AG10803 (cell line): ENCODE results near the gene KATNAL1.
A peak's percentile ranks its signal among the peaks of the same experiment; 100 is the strongest.

Source experiments
- DNase-seq: peaks from one replicate; pipeline ENCODE4 v3.0.0; 2010; ENCODE audit warnings: low read depth
- H3K4me3 ChIP-seq: 2 replicates; pipeline ENCODE4 v1.5.1; 2011; ENCODE audit warnings: mild to moderate bottlenecking, low read length, control low read depth
- CTCF ChIP-seq: conservative IDR thresholded peaks from 2 replicates; pipeline ENCODE4 v1.5.1; 2011; ENCODE audit warnings: mild to moderate bottlenecking, low read length, control low read depth, inconsistent platforms

Gene KATNAL1

GRCh38 chr13:30307194-30307970 is at the start of gene KATNAL1:
TSS of gene KATNAL1 (minus strand) at chr13:30307551. CDS start at chr13:30283777, 23,774 bp downstream.
- TF ChIP-seq CTCF = no peak
- H3K4me3 ChIP-seq = peak within 1 kb of the TSS; percentile 84
- DNase-seq = peak; percentile 64

- H3K4me3 ChIP-seq = no peak overlapping the region
- no peak for DNase-seq
- no peak for TF ChIP-seq CTCF
These were observed 48.5 kb upstream of the KATNAL1 start for GRCh38 chr13:30355839-30356238.

GRCh38 chr13:30355384-30355699 is 48.0 kb upstream of the KATNAL1 start:
- no peak for TF ChIP-seq CTCF
- DNase-seq = no peak
- no peak overlapping the region for H3K4me3 ChIP-seq

GRCh38 chr13:30354493-30355383 is 47.4 kb upstream of the KATNAL1 start:
- H3K4me3 ChIP-seq = no peak overlapping the region
- TF ChIP-seq CTCF = no peak
- DNase-seq = no peak

- DNase-seq = no peak
- no peak overlapping the region for H3K4me3 ChIP-seq
These were observed 46.3 kb upstream of the KATNAL1 start for GRCh38 chr13:30353471-30354215.

GRCh38 chr13:30353060-30353459 is 45.7 kb upstream of the KATNAL1 start:
- no peak for DNase-seq
- no peak for TF ChIP-seq CTCF

More at GRCh38 chr13:30353471-30354215, 46.3 kb upstream of the KATNAL1 start:
- no peak for TF ChIP-seq CTCF

More at GRCh38 chr13:30353060-30353459, 45.7 kb upstream of the KATNAL1 start:
- H3K4me3 ChIP-seq = no peak overlapping the region
